HepG2 (cell line): ENCODE data around the gene B3GNT9. TPM values are rescaled to one million over a fixed set of nuclear protein-coding genes. Genes with fewer than 3 reads are reported as not detected.
A peak's percentile ranks its signal among the peaks of the same experiment; 100 is the strongest.

Source experiments
- ARNT2 ChIP-seq: sonication (generic); formaldehyde crosslinking; IDR thresholded peaks from 2 replicates; pipeline ENCODE4 v1.8.0; 2022; ENCODE audit warnings: mild to moderate bottlenecking, low read depth, missing genetic modification reagents, moderate library complexity
- ATF4 ChIP-seq, 2 experiments: fragments of 450-650 bp in 1 of 2; sonication (generic) in 1 of 2; formaldehyde crosslinking; IDR thresholded peaks; 2 replicates each; pipeline versions ENCODE4 v1.5.0 to v1.8.0; 2020 to 2022; ENCODE audit warnings: mild to moderate bottlenecking in 1 of 2, missing genetic modification reagents in 1 of 2
- GATA4 ChIP-seq: sonication (generic); IDR thresholded peaks from 2 replicates; pipeline ENCODE4 v1.6.1; 2016; ENCODE audit warnings: antibody characterized with exemption, low read depth, borderline replicate concordance
- HDAC2 ChIP-seq: sonication (generic); formaldehyde crosslinking; IDR thresholded peaks from 2 replicates; pipeline ENCODE4 v1.4.0; 2020; ENCODE audit warnings: missing genetic modification reagents
- MED13 ChIP-seq: sonication (generic); formaldehyde crosslinking; IDR thresholded peaks from 2 replicates; pipeline ENCODE4 v1.5.0; 2020; ENCODE audit warnings: missing genetic modification reagents
- PAXIP1 ChIP-seq: sonication (generic); formaldehyde crosslinking; conservative IDR thresholded peaks from 2 replicates; pipeline ENCODE4 v1.4.0; 2020; ENCODE audit warnings: mild to moderate bottlenecking, missing genetic modification reagents, moderate library complexity
- PHF8 ChIP-seq: sonication (generic); formaldehyde crosslinking; IDR thresholded peaks from 2 replicates; pipeline ENCODE4 v1.5.0; 2020; ENCODE audit warnings: missing genetic modification reagents
- ZFP90 ChIP-seq: sonication (generic); formaldehyde crosslinking; IDR thresholded peaks from 2 replicates; pipeline ENCODE4 v1.8.0; 2022; ENCODE audit warnings: missing genetic modification reagents, mild to moderate bottlenecking, inconsistent platforms, borderline replicate concordance
- ZMAT5 ChIP-seq: sonication (generic); formaldehyde crosslinking; IDR thresholded peaks from 2 replicates; pipeline ENCODE4 v1.5.0; 2020; ENCODE audit warnings: mild to moderate bottlenecking, low read depth, missing genetic modification reagents, borderline replicate concordance
- ZNF263 ChIP-seq: sonication (generic); formaldehyde crosslinking; IDR thresholded peaks from 2 replicates; pipeline ENCODE4 v1.4.0; 2020; ENCODE audit warnings: missing genetic modification reagents
- ZNF333 ChIP-seq: sonication (generic); formaldehyde crosslinking; IDR thresholded peaks from 2 replicates; pipeline ENCODE4 v1.4.0; 2020; ENCODE audit warnings: mild to moderate bottlenecking, missing genetic modification reagents, borderline replicate concordance
- ZNF574 ChIP-seq: sonication (generic); formaldehyde crosslinking; IDR thresholded peaks from 2 replicates; pipeline ENCODE4 v1.4.0; 2020; ENCODE audit warnings: missing genetic modification reagents
- ZNF749 ChIP-seq: sonication (generic); formaldehyde crosslinking; IDR thresholded peaks from 2 replicates; pipeline ENCODE4 v1.8.0; 2022; ENCODE audit warnings: mild to moderate bottlenecking, missing genetic modification reagents, moderate library complexity, borderline replicate concordance
- ZSCAN29 ChIP-seq: sonication (generic); formaldehyde crosslinking; conservative IDR thresholded peaks from 2 replicates; pipeline ENCODE4 v1.4.0; 2020; ENCODE audit warnings: mild to moderate bottlenecking, missing genetic modification reagents
- ZSCAN31 ChIP-seq: sonication (generic); formaldehyde crosslinking; IDR thresholded peaks from 2 replicates; pipeline ENCODE4 v1.5.0; 2020; ENCODE audit warnings: low read depth, mild to moderate bottlenecking, missing genetic modification reagents
- polyA plus RNA-seq, 8 experiments: library from polyadenylated mRNA; depleted of rRNA in 3 of 8; stranded (reverse) in 7 of 8; unstranded in 1 of 8; fragments of >200 nt; fragmentation: Illumina TruSeq in 4 of 8; extraction: Trizol in 4 of 8; gene quantifications; 2 replicates each; pipeline versions ENCODE4 v1.2.1 to v1.2.3, GENCODE V29; 2011 to 2016; ENCODE audit warnings: low read depth in 4 of 8, missing spikeins in 1 of 8, mixed read lengths in 1 of 8; ENCODE audit not compliant: insufficient read depth in 1 of 8
- total RNA-seq, 5 experiments: library from RNA; depleted of rRNA; stranded (reverse); fragments of >200 nt; fragmentation: Illumina TruSeq; extraction: Trizol; gene quantifications; 2 replicates each; pipeline ENCODE4 v1.2.3, GENCODE V29; 2016; ENCODE audit warnings: low read depth in 1 of 5
- TF ChIP-seq, protein P1 (sequence below): IDR thresholded peaks from 2 replicates; pipeline ENCODE4 v1.6.1; 2016; ENCODE audit warnings: low read depth, borderline replicate concordance
- TF ChIP-seq, protein P2 (sequence below): sonication (generic); formaldehyde crosslinking; IDR thresholded peaks from 2 replicates; pipeline ENCODE4 v1.4.0; 2020; ENCODE audit warnings: mild to moderate bottlenecking, missing genetic modification reagents

B3GNT9 gene
- total and polyA plus RNA-seq, 2 of the 13 experiments (the other 11 are each of a cell fraction or from before 2014, with no cell fraction given), result 1.5 to 3.1 TPM

GRCh38 chr16:67177743-67178699 is 27.2 kb upstream of the B3GNT9 start (continued):
- TF ChIP-seq ATF4 (CRISPR knock-in tag; IDR thresholded peaks at IDR 0.05), result no peak
- TF ChIP-seq ARNT2 (CRISPR knock-in tag), result peak; percentile 89
- TF ChIP-seq, protein P1, sequence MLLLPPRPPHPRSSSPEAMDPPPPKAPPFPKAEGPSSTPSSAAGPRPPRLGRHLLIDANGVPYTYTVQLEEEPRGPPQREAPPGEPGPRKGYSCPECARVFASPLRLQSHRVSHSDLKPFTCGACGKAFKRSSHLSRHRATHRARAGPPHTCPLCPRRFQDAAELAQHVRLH (CRISPR knock-in tag), result peak; percentile 44; the same call in 1 of the 2 replicates
- 0 out of 2 replicates have a peak, but pooled peaks have one; percentile 22 for TF ChIP-seq ZFP90 (CRISPR knock-in tag)
- TF ChIP-seq GATA4, result 0 out of 2 replicates have a peak, but pooled peaks have one; percentile 15
- 0 out of 2 replicates have a peak, but pooled peaks have one; percentile 48 for TF ChIP-seq MED13 (CRISPR knock-in tag)
- peak; percentile 39; the same call in 1 of the 2 replicates for TF ChIP-seq PHF8 (CRISPR knock-in tag)
- TF ChIP-seq ZMAT5 (CRISPR knock-in tag), result no peak
- no peak for TF ChIP-seq PAXIP1 (CRISPR knock-in tag)
- TF ChIP-seq HDAC2 (CRISPR knock-in tag), result peak; percentile 83
- 0 out of 2 replicates have a peak, but pooled peaks have one; percentile 61 for TF ChIP-seq ZNF574
- TF ChIP-seq ZNF749 (CRISPR knock-in tag), result no peak
- TF ChIP-seq, protein P2, sequence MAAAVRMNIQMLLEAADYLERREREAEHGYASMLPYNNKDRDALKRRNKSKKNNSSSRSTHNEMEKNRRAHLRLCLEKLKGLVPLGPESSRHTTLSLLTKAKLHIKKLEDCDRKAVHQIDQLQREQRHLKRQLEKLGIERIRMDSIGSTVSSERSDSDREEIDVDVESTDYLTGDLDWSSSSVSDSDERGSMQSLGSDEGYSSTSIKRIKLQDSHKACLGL, result peak; percentile 82
- TF ChIP-seq ZSCAN31 (CRISPR knock-in tag), result peak; percentile 84; the same call in 1 of the 2 replicates
- 0 out of 2 replicates have a peak, but pooled peaks have one; percentile 27 for TF ChIP-seq ZNF263 (CRISPR knock-in tag)
- TF ChIP-seq ZNF333 (CRISPR knock-in tag), result peak; percentile 77; the same call in 1 of the 2 replicates
- TF ChIP-seq ZSCAN29, result peak; percentile 72; the same call in 1 of the 2 replicates
